MM.1S (cell line): ENCODE measurements around the gene GMPS.
"Not testable (repeated sequence)": the region's sequence is repeated elsewhere in the genome, so short reads cannot be mapped to it uniquely, and the experiment has no call there.

Experiments
- DNase-seq: peaks from one replicate; pipeline ENCODE4 v3.0.0-alpha.2; 2015
- H2AFZ ChIP-seq: fragments of 300-600 bp; sonication (generic); 2 replicates; pipeline ENCODE4 v1.6.0; 2016; ENCODE audit warnings: antibody characterized with exemption, low read length
- H3F3A ChIP-seq: fragments of 300-600 bp; sonication (generic); 2 replicates; pipeline ENCODE4 v1.6.1; 2016; ENCODE audit warnings: mild to moderate bottlenecking, antibody characterized with exemption, low read length, moderate library complexity, mixed read lengths; ENCODE audit not compliant: insufficient read depth
- H3K27ac ChIP-seq: fragments of 300-600 bp; sonication (generic); 2 replicates; pipeline ENCODE4 v1.5.1; 2016; ENCODE audit warnings: mild to moderate bottlenecking, low read length
- H3K27me3 ChIP-seq: fragments of 300-600 bp; sonication (generic); replicated peaks from 2 replicates; pipeline ENCODE4 v1.6.0; 2016; ENCODE audit warnings: low read length; ENCODE audit not compliant: insufficient read depth
- H3K36me3 ChIP-seq: fragments of 300-600 bp; sonication (generic); replicated peaks from 2 replicates; pipeline ENCODE4 v1.6.1; 2016; ENCODE audit warnings: mild to moderate bottlenecking, low read length, mixed read lengths; ENCODE audit not compliant: insufficient read depth
- H3K4me1 ChIP-seq: fragments of 300-600 bp; sonication (generic); 2 replicates; pipeline ENCODE4 v1.6.1; 2016; ENCODE audit warnings: low read length, mixed read lengths
- H3K4me2 ChIP-seq: fragments of 300-600 bp; sonication (generic); 2 replicates; pipeline ENCODE4 v1.6.0; 2016; ENCODE audit warnings: low read depth, low read length
- H3K4me3 ChIP-seq: fragments of 300-600 bp; sonication (generic); 2 replicates; pipeline ENCODE4 v1.5.1; 2016; ENCODE audit warnings: low read length, mixed read lengths
- H3K79me2 ChIP-seq: fragments of 300-600 bp; sonication (generic); 2 replicates; pipeline ENCODE4 v1.6.1; 2016; ENCODE audit warnings: mixed run types, low read length, mixed read lengths
- H3K9ac ChIP-seq: fragments of 300-600 bp; sonication (generic); 2 replicates; pipeline ENCODE4 v1.6.1; 2016; ENCODE audit warnings: low read length, mixed read lengths
- H3K9me2 ChIP-seq: fragments of 300-600 bp; sonication (generic); replicated peaks from 2 replicates; pipeline ENCODE4 v1.6.1; 2016; ENCODE audit warnings: mild to moderate bottlenecking, low read length, mixed read lengths; ENCODE audit not compliant: insufficient read depth
- H3K9me3 ChIP-seq: fragments of 300-600 bp; sonication (generic); replicated peaks from 2 replicates; pipeline ENCODE4 v1.6.1; 2016; ENCODE audit warnings: mild to moderate bottlenecking, low read length, mixed read lengths; ENCODE audit not compliant: insufficient read depth
- H4K20me1 ChIP-seq: fragments of 300-600 bp; sonication (generic); 2 replicates; pipeline ENCODE4 v1.6.1; 2016; ENCODE audit warnings: mild to moderate bottlenecking, low read length, moderate library complexity, mixed read lengths; ENCODE audit not compliant: insufficient read depth
- EZH2 ChIP-seq: fragments of 300-600 bp; sonication (generic); optimal IDR thresholded peaks from 2 replicates; pipeline ENCODE3; 2017; ENCODE audit warnings: low read depth, mild to moderate bottlenecking, antibody characterized with exemption, low read length, mixed read lengths
- EZH2phosphoT487 ChIP-seq: fragments of 300-600 bp; sonication (generic); IDR thresholded peaks from 2 replicates; pipeline ENCODE4 v1.6.1; 2018; ENCODE audit warnings: antibody characterized with exemption, low read length
- TF ChIP-seq, protein P1 (sequence below): fragments of 300-600 bp; sonication (generic); IDR thresholded peaks from 2 replicates; pipeline ENCODE4 v1.5.1; 2016; ENCODE audit warnings: antibody characterized with exemption, low read length, mixed read lengths

The GMPS gene

GRCh38 chr3:155861476-155862183 is 8.8 kb upstream of the GMPS start:
- TF ChIP-seq, protein P1, sequence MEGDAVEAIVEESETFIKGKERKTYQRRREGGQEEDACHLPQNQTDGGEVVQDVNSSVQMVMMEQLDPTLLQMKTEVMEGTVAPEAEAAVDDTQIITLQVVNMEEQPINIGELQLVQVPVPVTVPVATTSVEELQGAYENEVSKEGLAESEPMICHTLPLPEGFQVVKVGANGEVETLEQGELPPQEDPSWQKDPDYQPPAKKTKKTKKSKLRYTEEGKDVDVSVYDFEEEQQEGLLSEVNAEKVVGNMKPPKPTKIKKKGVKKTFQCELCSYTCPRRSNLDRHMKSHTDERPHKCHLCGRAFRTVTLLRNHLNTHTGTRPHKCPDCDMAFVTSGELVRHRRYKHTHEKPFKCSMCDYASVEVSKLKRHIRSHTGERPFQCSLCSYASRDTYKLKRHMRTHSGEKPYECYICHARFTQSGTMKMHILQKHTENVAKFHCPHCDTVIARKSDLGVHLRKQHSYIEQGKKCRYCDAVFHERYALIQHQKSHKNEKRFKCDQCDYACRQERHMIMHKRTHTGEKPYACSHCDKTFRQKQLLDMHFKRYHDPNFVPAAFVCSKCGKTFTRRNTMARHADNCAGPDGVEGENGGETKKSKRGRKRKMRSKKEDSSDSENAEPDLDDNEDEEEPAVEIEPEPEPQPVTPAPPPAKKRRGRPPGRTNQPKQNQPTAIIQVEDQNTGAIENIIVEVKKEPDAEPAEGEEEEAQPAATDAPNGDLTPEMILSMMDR: no peak
- no peak for TF ChIP-seq EZH2
- no peak for TF ChIP-seq EZH2phosphoT487
- Histone ChIP-seq H3K79me2 (no peaks in the 10 kb centered on the region), H4K20me1 (no peaks in the 10 kb centered on the region), H3K4me1 (peaks cover 14% of the 10 kb centered on the region), H3K27me3 (no peaks in the 10 kb centered on the region), H3K27ac (no peak overlapping the region), H3K9ac (no peak overlapping the region), H3K9me3 (no peaks in the 10 kb centered on the region), H3K9me2 (no peaks in the 10 kb centered on the region), H3K4me2 (peak overlapping the region; percentile 4; the same call in 1 of the 2 replicates), H3K4me3 (no peak overlapping the region), H3F3A (peaks cover 7% of the 10 kb centered on the region), H3K36me3 (no peaks in the 10 kb centered on the region), H2AFZ (peak overlapping the region; percentile 43)
- DNase-seq: no peak

- peaks cover 14% of the 10 kb centered on the region for H3K4me1 ChIP-seq
- not testable (repeated sequence) for DNase-seq, H4K20me1 ChIP-seq, H3K9me2 ChIP-seq, H3F3A ChIP-seq, H3K4me3 ChIP-seq, H2AFZ ChIP-seq, H3K27ac ChIP-seq, H3K9me3 ChIP-seq, H3K36me3 ChIP-seq, H3K79me2 ChIP-seq, H3K4me2 ChIP-seq, H3K27me3 ChIP-seq, H3K9ac ChIP-seq
Measured at GRCh38 chr3:155862290-155862982, 8.0 kb upstream of the GMPS start.

DNA sequence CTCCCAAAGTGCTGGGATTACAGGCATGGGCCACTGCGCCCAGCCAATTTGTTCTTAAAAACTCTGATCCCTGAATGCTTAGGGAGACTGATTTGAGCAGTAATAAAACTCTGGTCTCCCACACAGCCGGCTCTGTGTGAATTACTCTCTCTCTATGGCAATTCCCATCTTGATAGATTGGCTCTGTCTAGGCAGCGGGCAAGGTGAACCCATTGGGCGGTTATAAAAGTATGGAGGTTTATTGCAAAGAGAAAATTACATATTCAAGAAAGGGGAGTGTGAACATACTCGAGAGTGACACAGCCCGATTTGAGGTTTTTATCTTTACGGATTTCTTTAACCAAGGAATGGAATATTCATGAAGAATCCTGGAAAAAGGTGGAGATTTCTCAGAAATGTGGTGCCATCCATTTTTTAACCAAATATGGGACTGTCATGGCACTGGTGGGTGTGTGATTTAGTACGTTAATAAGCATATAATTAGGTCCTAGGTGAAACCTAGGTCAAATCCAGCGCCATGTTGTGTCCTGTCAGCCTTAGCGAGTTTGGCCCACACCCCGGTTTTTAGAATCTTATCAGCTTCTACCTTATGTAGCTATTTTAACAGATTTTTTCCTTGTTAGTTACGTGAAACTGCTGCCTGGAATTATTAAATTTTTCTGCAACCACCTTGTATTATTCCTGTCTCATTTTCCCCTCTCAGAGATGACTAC is 7.2 kb upstream of the GMPS start:
- H3K9ac ChIP-seq: no peak overlapping the region
- H3K9me3 ChIP-seq: no peaks in the 10 kb centered on the region
- no peaks in the 10 kb centered on the region for H3K27me3 ChIP-seq
- H2AFZ ChIP-seq: no peak overlapping the region
- H3K4me3 ChIP-seq: no peak overlapping the region
- TF ChIP-seq, protein P1: no peak
- TF ChIP-seq EZH2phosphoT487: no peak
- no peak for TF ChIP-seq EZH2
- H3F3A ChIP-seq: peaks cover 5% of the 10 kb centered on the region; the same call in 1 of the 2 replicates
- H3K4me1 ChIP-seq: peaks cover 7% of the 10 kb centered on the region
- H3K36me3 ChIP-seq: no peaks in the 10 kb centered on the region
- H3K9me2 ChIP-seq: no peaks in the 10 kb centered on the region
- DNase-seq: no peak
- no peaks in the 10 kb centered on the region for H3K79me2 ChIP-seq
- no peak overlapping the region for H3K4me2 ChIP-seq
- no peak overlapping the region for H3K27ac ChIP-seq
- no peaks in the 10 kb centered on the region for H4K20me1 ChIP-seq
